Chondrocyte (in vitro differentiated cells): Measurements from ENCODE around the gene HDAC4. TPM values are rescaled to one million over a fixed set of nuclear protein-coding genes. Genes with fewer than 3 reads are reported as not detected.

Experiments used
- DNase-seq: peaks from one replicate; pipeline ENCODE4 v3.0.0; 2021; ENCODE audit warnings: mixed read lengths, low spot score
- H3K27ac Mint-ChIP-seq: one replicate; pipeline ENCODE4 v1.8.0; 2021; ENCODE audit warnings: mild to moderate bottlenecking, moderate library complexity, mixed read lengths; ENCODE audit not compliant: unreplicated experiment
- H3K27me3 Mint-ChIP-seq: 2 replicates; pipeline ENCODE4 v1.8.0; 2021; ENCODE audit warnings: low read depth, mixed read lengths
- H3K36me3 Mint-ChIP-seq: 2 replicates; pipeline ENCODE4 v1.8.0; 2021; ENCODE audit warnings: low read depth, mixed read lengths
- H3K4me1 Mint-ChIP-seq: 2 replicates; pipeline ENCODE4 v1.8.0; 2021; ENCODE audit warnings: low read depth, mild to moderate bottlenecking, mixed read lengths
- H3K4me3 Mint-ChIP-seq: one replicate; pipeline ENCODE4 v1.8.0; 2021; ENCODE audit warnings: mild to moderate bottlenecking, moderate library complexity, mixed read lengths; ENCODE audit not compliant: unreplicated experiment
- H3K9me3 Mint-ChIP-seq: 2 replicates; pipeline ENCODE4 v1.8.0; 2021; ENCODE audit warnings: low read depth, mixed read lengths
- CTCF ChIP-seq: fragments of 200-600 bp; sonication (generic); IDR thresholded peaks from 2 replicates; pipeline ENCODE4 v1.5.0; 2021; ENCODE audit warnings: antibody characterized with exemption, mild to moderate bottlenecking, moderate library complexity
- total RNA-seq: library from RNA; stranded (reverse); gene quantifications from 3 replicates; pipeline ENCODE4 v1.2.1, GENCODE V29; 2021

HDAC4 gene
- total RNA-seq, 1 donor from 2014 or later: 22.3 TPM

- Mint-ChIP-seq H3K4me3 (no peak overlapping the region), H3K4me1 (peaks cover 50% of the 10 kb centered on the region), H3K36me3 (no peaks in the 10 kb centered on the region), H3K27me3 (no peaks in the 10 kb centered on the region), H3K27ac (peak overlapping the region; percentile 51), H3K9me3 (no peaks in the 10 kb centered on the region)
- no peak for TF ChIP-seq CTCF
- DNase-seq: peak; percentile 90
These were observed 173.0 kb downstream of the HDAC4 start for GRCh38 chr2:239227661-239228371.

- peak overlapping the region; percentile 82 for H3K27ac Mint-ChIP-seq
- no peaks in the 10 kb centered on the region for H3K9me3 Mint-ChIP-seq
- no peak overlapping the region for H3K4me3 Mint-ChIP-seq
- H3K4me1 Mint-ChIP-seq: peaks cover 59% of the 10 kb centered on the region
- H3K27me3 Mint-ChIP-seq: no peaks in the 10 kb centered on the region
- TF ChIP-seq CTCF: peak; percentile 18
- peak; percentile 79 for DNase-seq
- no peaks in the 10 kb centered on the region for H3K36me3 Mint-ChIP-seq
These were observed 173.9 kb downstream of the HDAC4 start for GRCh38 chr2:239226677-239227581.

GRCh38 chr2:239225871-239226561, 174.8 kb downstream of the HDAC4 start:
- no peaks in the 10 kb centered on the region for H3K36me3 Mint-ChIP-seq
- H3K27me3 Mint-ChIP-seq: no peaks in the 10 kb centered on the region
- peak overlapping the region; percentile 82 for H3K27ac Mint-ChIP-seq
- peaks cover 68% of the 10 kb centered on the region for H3K4me1 Mint-ChIP-seq
- DNase-seq: no peak
- H3K4me3 Mint-ChIP-seq: no peak overlapping the region
- no peak for TF ChIP-seq CTCF
- H3K9me3 Mint-ChIP-seq: no peaks in the 10 kb centered on the region

- H3K36me3 Mint-ChIP-seq: no peaks in the 10 kb centered on the region
- peak; percentile 69 for DNase-seq
- peak overlapping the region; percentile 82 for H3K27ac Mint-ChIP-seq
- peaks cover 75% of the 10 kb centered on the region for H3K4me1 Mint-ChIP-seq
- no peaks in the 10 kb centered on the region for H3K27me3 Mint-ChIP-seq
- TF ChIP-seq CTCF: no peak
- H3K9me3 Mint-ChIP-seq: no peaks in the 10 kb centered on the region
- no peak overlapping the region for H3K4me3 Mint-ChIP-seq
These were observed 175.4 kb downstream of the HDAC4 start for GRCh38 chr2:239225371-239225851.

GRCh38 chr2:239224955-239225354, 175.9 kb downstream of the HDAC4 start:
- no peak for TF ChIP-seq CTCF
- no peak for DNase-seq
- peak overlapping the region; percentile 33 for H3K27ac Mint-ChIP-seq
- H3K9me3 Mint-ChIP-seq: no peaks in the 10 kb centered on the region
- H3K27me3 Mint-ChIP-seq: no peaks in the 10 kb centered on the region
- H3K4me1 Mint-ChIP-seq: peaks cover 79% of the 10 kb centered on the region
- no peaks in the 10 kb centered on the region for H3K36me3 Mint-ChIP-seq
- no peak overlapping the region for H3K4me3 Mint-ChIP-seq
